ENCODE data around the gene HAND1.

- no peak for TF ChIP-seq GATA3 (IDR thresholded peaks at IDR 0.05; ENCODE audit: low read depth, low read length)
- TF ChIP-seq GATA2 (IDR thresholded peaks at IDR 0.05; ENCODE audit: low read depth, low read length): peak; percentile 77; the same call in 1 of the 2 replicates
Measured at GRCh38 chr5:154485850-154486426, 7.9 kb upstream of the HAND1 start.

Measured in SH-SY5Y (cell line).